Lower leg skin (tissue), 3 donors: ENCODE data around the gene ADGRE3.

Experiments
- POLR2A ChIP-seq, 2 donors: fragments of 450-650 bp; IDR thresholded peaks; one replicate each; pipeline ENCODE4 v1.6.1; 2016 to 2017; ENCODE audit warnings: antibody characterized with exemption in 2 of 2, mild to moderate bottlenecking in 1 of 2, moderate library complexity in 1 of 2
- TF ChIP-seq, protein P1 (sequence below), 3 donors: fragments of 450-650 bp; IDR thresholded peaks; one replicate each; pipeline ENCODE4 v1.5.1; 2016; ENCODE audit warnings: antibody characterized with exemption in 3 of 3, mild to moderate bottlenecking in 3 of 3, moderate library complexity in 2 of 3

DNA sequence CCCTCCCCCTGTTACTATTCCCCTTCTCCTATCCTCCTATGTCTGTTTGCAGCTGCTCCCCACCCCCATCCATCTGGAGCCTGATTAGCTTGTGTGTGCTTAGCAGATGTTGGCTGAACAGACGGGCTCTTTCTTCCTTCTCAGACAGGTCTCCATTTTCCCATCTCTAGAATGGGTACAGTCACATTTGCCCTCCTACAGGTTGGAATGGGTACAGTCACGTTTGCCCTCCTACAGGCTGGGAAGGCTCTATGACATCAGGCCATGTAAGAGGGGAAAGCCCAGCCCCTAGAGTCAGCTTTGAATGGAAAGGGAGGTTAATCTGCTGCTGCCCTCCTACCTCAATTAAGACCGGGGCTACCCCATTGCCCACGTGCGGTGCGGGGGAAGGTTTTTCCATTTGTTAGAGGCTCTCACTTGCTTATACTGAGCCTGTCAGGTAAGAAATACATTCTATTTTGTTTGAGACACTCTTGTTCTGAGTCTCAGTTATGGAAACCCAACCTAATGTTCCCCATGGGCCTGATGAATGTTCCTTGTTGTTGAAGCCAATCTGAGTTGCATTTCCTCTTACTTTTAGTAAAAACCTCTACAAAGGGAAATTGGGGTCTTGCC, 93.9 kb downstream of the ADGRE3 start:
- TF ChIP-seq, protein P1, sequence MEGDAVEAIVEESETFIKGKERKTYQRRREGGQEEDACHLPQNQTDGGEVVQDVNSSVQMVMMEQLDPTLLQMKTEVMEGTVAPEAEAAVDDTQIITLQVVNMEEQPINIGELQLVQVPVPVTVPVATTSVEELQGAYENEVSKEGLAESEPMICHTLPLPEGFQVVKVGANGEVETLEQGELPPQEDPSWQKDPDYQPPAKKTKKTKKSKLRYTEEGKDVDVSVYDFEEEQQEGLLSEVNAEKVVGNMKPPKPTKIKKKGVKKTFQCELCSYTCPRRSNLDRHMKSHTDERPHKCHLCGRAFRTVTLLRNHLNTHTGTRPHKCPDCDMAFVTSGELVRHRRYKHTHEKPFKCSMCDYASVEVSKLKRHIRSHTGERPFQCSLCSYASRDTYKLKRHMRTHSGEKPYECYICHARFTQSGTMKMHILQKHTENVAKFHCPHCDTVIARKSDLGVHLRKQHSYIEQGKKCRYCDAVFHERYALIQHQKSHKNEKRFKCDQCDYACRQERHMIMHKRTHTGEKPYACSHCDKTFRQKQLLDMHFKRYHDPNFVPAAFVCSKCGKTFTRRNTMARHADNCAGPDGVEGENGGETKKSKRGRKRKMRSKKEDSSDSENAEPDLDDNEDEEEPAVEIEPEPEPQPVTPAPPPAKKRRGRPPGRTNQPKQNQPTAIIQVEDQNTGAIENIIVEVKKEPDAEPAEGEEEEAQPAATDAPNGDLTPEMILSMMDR (IDR thresholded peaks at IDR 0.05), result no peak
- TF ChIP-seq POLR2A (IDR thresholded peaks at IDR 0.05), result no peak
